GM19468 (cell line): Measurements from ENCODE around the gene EXD3.

Experiments used
- ATAC-seq: cut with Tn5 transposase; IDR thresholded peaks from one replicate; pipeline ENCODE4 v1.9.1; 2021; ENCODE audit warnings: mild to moderate bottlenecking, moderate library complexity, moderate number of reproducible peaks; ENCODE audit not compliant: unreplicated experiment; ENCODE audit errors: extremely low read depth

Gene EXD3

DNA sequence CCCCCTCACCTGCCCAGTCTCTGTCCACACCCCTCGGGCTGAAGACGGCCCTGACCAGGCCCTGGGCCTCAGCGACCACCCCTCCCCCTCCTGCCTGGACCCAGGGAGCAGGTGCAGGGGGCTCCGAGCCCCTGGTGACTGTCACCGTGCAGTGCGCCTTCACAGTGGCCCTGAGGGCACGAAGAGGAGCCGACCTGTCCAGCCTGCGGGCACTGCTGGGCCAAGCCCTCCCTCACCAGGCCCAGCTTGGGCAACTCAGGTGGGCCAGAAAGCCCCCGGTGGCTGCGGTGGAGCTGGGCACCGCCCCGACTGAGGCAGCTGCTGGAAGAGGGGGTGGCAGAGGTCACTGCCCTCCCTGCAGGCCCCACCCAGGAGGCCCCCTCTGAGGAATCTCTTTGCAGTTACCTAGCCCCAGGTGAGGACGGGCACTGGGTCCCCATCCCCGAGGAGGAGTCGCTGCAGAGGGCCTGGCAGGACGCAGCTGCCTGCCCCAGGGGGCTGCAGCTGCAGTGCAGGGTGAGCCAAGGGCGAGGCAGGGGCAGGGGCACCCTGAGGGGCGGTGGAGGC, 10.5 kb upstream of the EXD3 start:
- ATAC-seq, result no peak

- ATAC-seq, result no peak
Measured at GRCh38 chr9:137432687-137433348, 9.9 kb upstream of the EXD3 start.

GRCh38 chr9:137431416-137431931, 8.5 kb upstream of the EXD3 start:
- no peak for ATAC-seq

DNA sequence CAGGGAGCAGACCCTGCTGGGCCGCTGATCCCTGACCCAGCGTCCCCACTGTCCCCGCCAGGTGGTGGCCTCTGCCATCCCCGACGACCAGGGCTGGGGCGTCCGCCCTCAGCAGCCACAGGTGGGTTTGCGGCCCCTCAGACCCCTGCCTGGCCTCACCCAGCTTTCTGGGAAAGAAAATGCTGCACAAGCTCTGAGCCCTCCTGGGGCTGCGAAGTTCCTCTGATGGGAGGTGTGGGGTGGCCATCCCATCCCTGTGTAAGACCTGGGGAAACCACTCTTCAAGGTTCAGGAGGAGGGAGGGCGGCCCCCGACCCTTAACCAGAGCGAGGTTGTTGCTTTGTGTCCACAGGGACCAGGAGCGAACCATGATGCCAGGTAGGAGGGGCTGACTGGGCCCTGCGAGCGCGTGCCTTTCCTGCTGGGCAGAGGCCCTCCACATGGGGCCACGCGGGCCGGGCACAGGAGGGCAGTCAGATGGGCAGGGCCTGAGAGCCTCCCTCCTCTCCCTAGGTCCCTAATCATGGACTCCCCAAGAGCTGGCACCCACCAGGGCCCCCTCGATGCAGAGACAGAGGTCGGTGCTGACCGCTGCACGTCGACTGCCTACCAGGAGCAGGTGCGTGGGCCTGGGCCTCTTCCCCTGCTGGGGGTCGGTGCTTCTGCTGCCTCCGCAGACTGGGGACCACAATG, 7.9 kb upstream of the EXD3 start:
- ATAC-seq, result no peak

GRCh38 chr9:137429974-137430722, 7.2 kb upstream of the EXD3 start:
- no peak for ATAC-seq

DNA sequence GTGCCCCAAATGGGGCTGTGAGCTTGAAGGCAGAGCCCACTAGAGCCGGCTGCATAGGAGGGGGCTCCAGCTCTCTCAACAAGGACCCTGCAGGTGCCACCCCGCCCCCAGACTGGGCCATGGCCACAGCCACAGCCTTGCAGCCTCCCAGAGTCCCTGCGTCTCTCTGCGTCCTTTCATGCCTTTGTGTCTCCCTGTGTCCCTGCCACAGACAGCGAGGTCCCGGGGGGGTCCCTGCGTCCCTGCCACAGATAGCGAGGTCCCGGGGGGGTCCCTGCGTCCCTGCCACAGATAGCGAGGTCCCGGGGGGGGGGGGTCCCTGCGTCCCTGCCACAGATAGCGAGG, 6.6 kb upstream of the EXD3 start:
- no peak for ATAC-seq

GRCh38 chr9:137428841-137429545, 6.0 kb upstream of the EXD3 start:
- no peak for ATAC-seq

GRCh38 chr9:137428311-137428630, 5.3 kb upstream of the EXD3 start:
- no peak for ATAC-seq

DNA sequence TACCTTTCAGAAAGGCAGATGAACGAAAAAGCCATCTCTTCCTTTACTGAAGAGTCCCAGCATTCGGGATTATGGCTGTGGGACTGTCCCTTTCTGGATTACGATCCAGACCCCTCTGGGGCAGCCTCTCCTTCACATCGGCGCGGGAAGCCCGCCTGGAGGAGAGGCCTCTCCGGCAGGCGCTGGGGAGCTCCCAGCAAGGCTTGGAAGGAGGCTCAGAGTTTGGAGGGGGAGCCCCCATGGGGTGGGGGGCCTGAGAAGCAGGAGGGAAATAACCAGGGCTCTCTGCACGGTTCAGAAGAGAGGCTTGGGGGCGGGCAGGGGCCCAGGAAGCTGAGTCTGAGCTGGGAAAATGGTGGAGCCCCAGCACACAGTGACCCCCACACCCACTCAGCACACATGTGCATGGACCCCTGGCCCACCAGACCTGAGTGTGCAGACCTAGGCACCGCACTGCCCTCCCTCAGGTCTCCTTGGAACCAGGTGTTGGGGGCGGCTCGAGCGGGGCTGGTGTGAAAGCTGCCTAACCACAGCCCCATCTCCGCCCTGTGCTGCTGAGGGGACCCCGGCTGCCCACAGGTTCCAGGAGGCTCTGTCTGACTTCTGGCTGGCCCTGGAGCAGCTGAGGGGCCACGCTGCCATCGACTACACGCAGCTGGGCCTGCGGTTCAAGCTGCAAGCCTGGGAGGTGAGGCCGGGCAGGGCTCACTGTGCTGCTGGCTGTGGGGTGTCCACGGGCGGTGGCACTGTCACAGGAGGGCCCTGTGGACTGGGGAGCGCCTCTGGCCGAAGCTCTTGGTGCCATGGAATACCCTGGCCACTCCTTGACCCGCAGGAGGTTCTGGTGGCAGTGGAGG, 4.7 kb upstream of the EXD3 start:
- no peak for ATAC-seq

GRCh38 chr9:137426018-137426681, 3.2 kb upstream of the EXD3 start:
- no peak for ATAC-seq

DNA sequence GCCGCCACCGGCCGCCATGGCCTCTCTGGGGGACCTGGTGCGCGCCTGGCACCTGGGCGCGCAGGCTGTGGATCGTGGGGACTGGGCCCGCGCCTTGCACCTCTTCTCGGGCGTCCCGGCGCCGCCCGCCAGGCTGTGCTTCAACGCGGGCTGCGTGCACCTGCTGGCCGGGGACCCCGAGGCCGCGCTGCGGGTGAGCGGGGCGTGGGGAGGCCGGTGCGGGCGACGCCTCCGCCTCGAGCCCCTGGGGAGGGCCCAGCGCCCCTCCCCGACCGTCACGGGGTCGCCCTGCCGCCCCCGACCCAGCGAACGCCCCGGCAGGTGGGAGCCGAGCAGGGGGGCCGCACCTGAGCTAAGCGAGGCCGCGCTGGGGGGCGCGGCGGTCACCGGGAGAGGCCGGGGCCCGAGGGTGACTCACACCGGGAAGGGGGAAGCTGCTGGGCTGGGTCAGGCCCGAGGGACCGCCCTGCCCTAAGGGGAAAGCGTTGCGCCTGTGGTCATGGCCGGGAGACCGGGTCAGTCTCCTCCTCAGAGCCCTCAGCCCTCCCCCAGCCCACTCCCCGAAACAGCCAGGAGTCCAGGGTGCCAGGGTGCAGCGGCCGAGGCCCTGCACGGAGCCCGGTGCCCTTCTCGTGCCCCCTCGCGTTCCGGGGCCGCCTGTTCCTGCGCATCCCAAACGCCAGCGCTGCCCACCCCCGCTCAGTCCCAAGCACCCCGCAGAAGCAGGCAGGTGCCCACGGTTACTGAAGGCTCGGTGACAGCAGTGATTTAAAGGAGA, 741 bp upstream of the EXD3 start:
- ATAC-seq, result peak; percentile 20

- no peak for ATAC-seq
Measured at GRCh38 chr9:137421838-137422603, 941 bp downstream of the EXD3 start.

DNA sequence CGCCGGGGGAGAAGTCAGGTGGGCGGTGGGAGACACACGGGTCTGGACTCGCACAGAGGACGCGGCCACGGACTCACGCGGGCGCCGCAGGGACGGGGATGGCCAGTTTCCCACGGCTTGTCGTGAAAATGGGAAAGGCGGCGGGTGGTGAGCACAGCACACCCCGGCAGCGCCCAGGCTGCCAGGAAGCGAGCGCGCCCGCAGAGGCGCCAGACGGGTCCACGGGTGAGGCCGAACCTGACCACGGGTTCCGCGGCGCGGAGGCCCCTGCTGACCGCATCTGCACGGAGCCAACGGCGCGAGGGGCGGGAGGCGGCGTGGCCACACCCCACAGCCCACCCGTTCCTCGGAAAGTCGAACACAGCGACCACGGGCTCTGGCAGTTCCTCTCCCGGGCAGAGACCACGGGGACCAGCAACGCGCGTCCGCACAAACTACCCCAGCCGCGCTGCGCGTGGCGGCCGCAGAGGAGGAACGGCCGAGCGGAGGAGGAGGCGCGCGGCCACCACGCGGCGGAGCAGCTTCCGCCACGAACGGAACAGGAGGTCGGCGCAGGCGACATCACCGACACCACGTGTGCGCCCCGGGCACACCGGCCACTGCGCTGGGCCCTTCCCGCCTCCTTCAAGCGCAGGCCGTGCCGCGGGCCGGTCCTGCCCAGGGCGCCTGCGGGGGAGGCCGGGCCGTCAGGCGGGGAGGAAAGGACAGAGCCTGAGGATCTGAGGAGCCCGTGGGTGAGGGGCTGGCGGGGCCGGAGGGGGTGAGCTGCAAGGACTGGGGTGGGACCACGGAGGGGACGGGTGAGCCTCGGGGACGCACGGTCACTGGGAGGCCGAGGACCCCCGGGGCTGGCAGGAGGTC, 5.6 kb downstream of the EXD3 start:
- ATAC-seq, result no peak

DNA sequence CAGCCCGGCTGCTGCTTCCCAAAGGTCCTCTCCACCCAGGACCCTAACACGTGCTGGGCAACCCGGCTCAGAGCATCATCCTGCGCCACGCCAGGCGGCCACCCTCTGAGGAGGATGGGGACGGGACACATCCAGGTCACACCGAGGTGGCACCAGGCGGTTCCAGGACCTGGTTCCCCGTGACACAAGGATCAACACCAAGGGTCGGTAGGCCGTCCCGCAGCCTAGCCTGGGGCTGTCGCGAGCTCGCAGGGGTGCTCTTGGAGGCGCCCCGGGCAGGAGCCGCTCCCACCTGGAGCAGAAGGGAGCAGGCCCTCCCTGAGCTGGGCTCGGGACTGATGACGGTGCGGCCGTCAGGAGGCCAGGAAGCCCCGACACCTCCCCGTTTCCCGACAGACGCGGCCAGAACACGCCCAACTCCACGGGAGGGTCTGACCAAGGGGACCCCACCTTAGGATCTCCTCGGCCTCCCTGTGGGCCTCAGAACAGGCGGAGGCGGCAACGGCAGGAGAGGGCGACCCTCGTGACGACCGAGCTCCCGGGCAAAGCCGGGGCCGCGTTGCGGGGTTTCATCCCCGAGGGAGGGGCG, 6.3 kb downstream of the EXD3 start:
- no peak for ATAC-seq

DNA sequence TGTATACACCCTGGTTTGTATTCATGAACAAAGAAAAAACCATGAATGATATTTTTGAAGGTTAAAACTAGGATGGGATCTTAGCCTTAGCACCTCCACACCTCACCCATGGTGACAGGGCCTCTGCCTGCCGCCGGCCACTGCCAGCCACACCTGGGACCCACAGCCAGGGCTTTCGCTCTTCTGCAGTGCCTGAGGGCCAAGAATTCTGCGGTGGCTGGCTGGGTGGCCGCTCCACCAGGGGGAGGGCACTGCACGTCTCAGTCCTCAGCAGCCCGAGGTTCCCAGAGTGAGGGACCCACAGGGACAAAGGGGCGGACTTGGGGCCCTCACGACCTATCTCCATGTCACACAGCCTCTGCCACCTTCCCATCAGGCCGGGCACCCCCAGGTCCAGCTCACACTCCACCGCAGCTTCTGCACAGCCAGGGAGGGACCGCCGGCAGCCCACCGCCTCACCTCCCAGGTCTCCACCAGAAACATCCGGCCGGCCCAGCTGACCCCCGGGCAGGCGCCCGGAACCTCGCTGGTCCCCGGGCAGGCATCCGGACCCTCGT, 6.9 kb downstream of the EXD3 start:
- ATAC-seq, result no peak

DNA sequence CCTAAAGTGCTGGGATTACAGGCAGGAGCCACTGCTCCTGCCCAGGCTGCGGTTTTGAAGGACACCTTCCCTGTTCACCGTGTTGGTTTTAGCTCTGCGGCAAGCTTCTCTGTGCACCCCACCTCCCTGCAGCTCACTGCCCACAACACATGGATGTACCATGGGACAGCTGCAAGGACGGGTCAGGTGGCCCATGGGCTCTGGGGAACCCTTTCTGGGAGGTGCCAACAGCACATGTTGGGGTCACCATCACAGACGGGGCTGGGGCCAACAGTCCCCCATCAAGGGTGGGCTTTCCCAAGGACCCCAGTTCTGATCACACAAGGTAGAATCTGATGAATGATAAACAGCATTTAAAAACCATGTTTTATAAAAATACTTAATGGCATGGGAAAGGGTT, 7.5 kb downstream of the EXD3 start:
- ATAC-seq, result no peak
